Stimulated activated CD4-positive, alpha-beta T cell treated with anti-CD3 and anti-CD28 coated beads, TNF-alpha, amount 100 ng/mL, for 4 hours (primary cell): ENCODE results near the gene AGBL4.

Experiments used
- DNase-seq, 3 experiments: peaks; one replicate each; pipeline ENCODE4 v3.0.0-alpha.2; 2020; ENCODE audit warnings: low read depth in 3 of 3

AGBL4 gene

GRCh38 chr1:48681476-48682305, 1342.1 kb downstream of the AGBL4 start:
- no peak for DNase-seq

GRCh38 chr1:48680411-48681035, 1343.2 kb downstream of the AGBL4 start:
- no peak for DNase-seq

GRCh38 chr1:48679859-48680258, 1343.9 kb downstream of the AGBL4 start:
- no peak for DNase-seq

GRCh38 chr1:48678710-48679505, 1344.8 kb downstream of the AGBL4 start:
- no peak for DNase-seq

- DNase-seq, result no peak
These were observed 1346.2 kb downstream of the AGBL4 start for GRCh38 chr1:48677306-48678287.

- DNase-seq, result no peak
These were observed 1346.9 kb downstream of the AGBL4 start for GRCh38 chr1:48676822-48677221.

GRCh38 chr1:48676376-48676775, 1347.4 kb downstream of the AGBL4 start:
- no peak for DNase-seq

GRCh38 chr1:48675251-48675650, 1348.5 kb downstream of the AGBL4 start:
- DNase-seq, result no peak

- no peak for DNase-seq
These were observed 1349.1 kb downstream of the AGBL4 start for GRCh38 chr1:48674641-48675040.

GRCh38 chr1:48673332-48674105, 1350.2 kb downstream of the AGBL4 start:
- no peak for DNase-seq

- no peak for DNase-seq
These were observed 1352.2 kb downstream of the AGBL4 start for GRCh38 chr1:48671578-48671977.

GRCh38 chr1:48670234-48671020, 1353.3 kb downstream of the AGBL4 start:
- DNase-seq, result no peak

GRCh38 chr1:48668339-48668738, 1355.4 kb downstream of the AGBL4 start:
- DNase-seq, result no peak

- DNase-seq, result no peak
These were observed 1356.0 kb downstream of the AGBL4 start for GRCh38 chr1:48667782-48668181.

GRCh38 chr1:48665708-48666407, 1357.9 kb downstream of the AGBL4 start:
- no peak for DNase-seq

- no peak for DNase-seq
These were observed 1361.9 kb downstream of the AGBL4 start for GRCh38 chr1:48661726-48662463.

GRCh38 chr1:48659801-48660200, 1364.0 kb downstream of the AGBL4 start:
- no peak for DNase-seq

GRCh38 chr1:48657413-48657812, 1366.3 kb downstream of the AGBL4 start:
- DNase-seq, result no peak
